ENCODE measurements around the gene MELK. TPM values are rescaled to one million over a fixed set of nuclear protein-coding genes. Genes with fewer than 3 reads are reported as not detected.

The MELK gene
- 9.2 TPM for total RNA-seq

DNA sequence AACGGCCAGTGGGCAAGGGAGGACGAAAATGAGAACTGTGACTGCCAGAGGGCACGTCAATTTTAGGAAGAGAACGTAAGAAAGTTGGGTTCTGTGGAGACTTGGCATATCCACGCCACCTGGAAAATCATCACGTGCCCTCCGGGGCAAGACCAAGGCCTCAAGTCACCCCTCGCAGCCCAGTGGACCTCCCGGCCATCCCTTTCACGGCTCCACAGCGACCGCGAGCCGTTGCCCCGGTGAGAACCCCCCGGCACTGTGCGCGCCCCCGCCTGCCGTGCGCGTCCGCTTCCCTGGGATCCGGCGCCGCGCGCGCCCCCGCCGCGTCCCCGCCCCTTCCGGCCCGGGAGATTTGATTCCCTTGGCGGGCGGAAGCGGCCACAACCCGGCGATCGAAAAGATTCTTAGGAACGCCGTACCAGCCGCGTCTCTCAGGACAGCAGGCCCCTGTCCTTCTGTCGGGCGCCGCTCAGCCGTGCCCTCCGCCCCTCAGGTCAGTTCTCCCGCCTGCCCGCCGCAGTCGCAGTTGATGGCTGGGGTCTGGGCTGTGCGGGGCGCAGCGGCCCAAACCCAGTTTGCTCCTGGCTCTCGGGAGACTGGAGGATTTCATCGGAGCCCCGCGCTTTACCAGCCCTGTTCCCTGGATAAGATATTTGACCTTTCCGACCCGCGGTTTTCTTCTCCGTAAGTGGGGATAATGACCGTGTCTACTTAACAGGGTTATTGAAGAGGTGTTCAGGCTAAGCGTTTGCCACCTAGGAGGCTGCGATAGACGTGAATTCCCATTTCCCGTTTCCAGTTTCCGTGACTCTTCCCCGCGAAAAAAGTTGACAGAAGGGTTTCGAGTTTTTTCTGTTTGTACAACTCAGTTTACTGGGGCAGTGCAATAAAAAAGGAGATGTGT lies at the start of gene MELK:
Gene MELK (plus strand): TSS at position 381 of the 904 bp plus-strand sequence. CDS start 8,787 bp downstream, outside the sequence.

Other genes starting within 250 kb of the MELK start
- gene RNF38, start 172.6 kb upstream of the MELK start, total RNA-seq: 57.5 TPM